Embryonic facial prominence (tissue), 1 donor: ENCODE results near the gene MTERF1.
A peak's percentile ranks its signal among the peaks of the same experiment; 100 is the strongest.
"Not testable (repeated sequence)": the region's sequence is repeated elsewhere in the genome, so short reads cannot be mapped to it uniquely, and the experiment has no call there.

Experiments used
- DNase-seq: peaks from one replicate; pipeline ENCODE4 v3.0.0-alpha.2; 2016; ENCODE audit errors: extremely low spot score

MTERF1 gene

DNA sequence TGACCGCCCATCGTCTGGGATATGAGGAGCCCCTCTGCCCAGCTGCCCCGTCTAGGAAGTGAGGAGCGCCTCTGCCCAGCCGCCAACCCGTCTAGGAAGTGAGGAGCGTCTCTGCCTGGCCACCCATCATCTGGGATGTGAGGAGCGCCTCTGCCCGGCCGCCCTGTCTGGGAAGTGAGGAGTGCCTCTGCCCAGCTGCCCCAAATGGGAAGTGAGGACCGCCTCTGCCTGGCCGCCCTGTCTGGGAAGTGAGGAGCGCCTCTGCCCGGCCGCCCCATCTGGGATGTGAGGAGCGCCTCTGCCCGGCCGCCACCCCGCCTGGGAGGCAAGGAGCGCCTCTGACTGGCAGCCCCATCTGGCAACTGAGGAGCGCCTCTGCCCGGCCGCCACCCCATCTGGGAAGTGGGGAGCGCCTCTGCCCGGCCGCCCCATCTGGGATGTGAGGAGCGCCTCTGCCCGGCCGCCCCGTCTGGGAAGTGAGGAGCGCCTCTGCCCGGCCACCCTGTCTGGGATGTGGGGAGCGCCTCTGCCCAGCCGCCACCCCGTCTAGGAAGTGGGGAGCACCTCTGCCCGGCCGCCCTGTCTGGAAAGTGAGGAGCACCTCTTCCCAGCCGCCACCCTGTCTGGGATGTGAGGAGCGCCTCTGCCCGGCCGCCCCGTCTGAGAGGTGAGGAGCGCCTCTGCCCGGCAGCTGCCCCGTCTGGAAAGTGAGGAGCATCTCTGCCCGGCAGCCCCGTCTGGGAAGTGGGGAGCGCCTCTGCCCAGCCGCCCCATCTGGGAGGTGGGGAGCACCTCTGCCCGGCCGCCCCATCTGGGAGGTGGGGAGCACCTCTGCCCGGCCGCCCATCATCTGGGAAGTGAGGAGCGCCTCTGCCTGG, 7.1 kb upstream of the MTERF1 start:
- DNase-seq, result not testable (repeated sequence)

DNA sequence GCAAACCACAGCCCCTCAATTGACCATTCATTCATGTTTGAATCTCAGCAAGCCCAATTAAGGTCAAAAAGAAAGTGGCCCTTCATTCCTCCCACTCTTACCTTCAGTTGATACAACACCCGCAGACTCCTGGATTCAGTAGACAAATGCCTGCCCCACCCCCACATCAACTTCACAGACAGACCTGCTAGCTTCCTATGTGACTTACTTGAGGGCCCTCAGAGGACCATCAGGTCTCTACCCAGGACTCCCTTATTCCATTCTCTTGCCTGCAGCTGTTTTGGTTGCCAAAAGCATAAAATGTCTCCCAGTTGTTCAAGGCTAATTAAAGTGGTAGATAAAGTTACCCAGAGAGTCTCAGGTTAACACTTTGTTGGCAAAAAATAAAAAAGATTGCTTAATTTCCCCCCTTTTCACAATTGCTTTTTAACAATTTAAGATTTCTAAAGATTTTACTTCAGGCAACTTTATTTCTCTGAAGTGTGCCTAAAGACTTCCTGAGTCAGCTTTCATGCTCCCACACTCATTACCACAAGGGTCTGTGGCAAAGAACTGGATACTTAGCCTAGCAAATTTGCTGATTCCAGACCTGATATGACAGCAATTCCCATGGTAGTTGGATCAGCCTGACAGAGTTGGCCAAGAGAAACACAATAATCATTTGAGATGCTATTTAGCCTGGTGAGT, 3.3 kb upstream of the MTERF1 start:
- no peak for DNase-seq

DNA sequence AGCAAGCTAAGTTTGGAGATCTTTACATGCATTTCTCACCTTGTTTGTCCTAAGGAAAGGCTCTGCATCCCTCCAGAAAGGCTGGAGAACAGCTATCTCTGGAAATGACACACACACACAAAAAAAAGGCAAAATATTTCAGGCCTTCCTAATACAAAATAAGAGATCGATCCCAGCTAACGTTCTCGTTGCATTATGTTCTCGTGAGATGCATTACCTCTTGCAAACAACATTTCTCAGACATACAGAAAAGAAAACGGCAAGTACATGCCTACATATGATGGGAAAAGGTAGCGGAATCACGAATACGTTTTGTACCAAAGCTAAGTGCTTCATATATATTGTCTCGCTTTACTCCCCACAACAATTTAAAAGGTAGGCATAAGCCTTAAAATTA, 488 bp downstream of the MTERF1 start:
- DNase-seq, result no peak

DNA sequence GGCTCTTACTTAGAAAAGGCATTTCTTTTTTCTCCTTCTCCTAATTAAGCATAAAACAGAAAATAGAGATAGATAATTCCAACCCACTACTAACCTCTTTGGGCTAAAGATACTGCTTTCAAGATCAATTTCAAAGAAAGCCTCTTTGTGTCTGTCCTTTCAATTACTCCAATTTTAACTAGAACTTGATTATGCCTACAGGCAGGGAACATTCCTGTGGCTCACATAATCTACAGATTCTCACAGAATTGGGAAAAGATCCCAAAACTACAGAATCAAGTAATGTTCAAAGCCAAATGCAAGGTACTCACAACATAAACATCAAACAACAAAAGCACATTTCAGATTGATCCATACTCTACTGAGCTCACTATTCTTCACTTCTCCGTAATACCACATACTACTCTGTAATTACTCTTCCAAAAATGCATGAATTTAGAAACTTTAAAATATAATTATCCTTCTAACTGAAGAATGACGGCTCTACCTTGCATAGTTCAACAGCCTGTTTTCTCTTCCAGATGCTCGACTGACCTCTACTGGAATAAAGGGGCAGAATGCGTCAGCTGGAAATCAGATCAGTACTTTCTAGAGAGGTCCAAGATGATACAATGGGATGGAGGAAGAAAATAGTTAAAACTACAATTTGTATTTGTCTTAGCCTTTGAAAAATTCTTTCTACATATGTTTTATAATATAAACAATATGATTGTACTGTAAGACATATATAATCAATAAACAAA, 3.9 kb downstream of the MTERF1 start:
- peak; percentile 28 for DNase-seq

DNA sequence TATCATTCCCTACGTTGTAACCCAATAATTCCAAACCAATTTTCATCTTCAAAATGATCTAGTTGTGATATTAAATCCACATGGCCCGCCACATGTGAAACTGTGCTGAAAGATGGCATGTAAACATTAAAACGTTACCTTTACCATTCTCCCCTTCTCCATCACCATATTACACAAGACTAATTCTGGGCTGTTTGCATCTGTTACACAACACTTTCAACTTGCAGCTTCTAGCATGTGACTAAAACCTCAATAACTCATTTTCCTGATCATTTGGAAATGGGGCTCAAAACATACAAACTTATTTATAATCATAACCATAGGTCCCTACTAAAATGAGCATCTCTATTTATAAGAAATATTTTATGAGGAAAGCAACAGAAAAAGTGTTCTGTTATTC, 4.7 kb downstream of the MTERF1 start:
- DNase-seq, result no peak

DNA sequence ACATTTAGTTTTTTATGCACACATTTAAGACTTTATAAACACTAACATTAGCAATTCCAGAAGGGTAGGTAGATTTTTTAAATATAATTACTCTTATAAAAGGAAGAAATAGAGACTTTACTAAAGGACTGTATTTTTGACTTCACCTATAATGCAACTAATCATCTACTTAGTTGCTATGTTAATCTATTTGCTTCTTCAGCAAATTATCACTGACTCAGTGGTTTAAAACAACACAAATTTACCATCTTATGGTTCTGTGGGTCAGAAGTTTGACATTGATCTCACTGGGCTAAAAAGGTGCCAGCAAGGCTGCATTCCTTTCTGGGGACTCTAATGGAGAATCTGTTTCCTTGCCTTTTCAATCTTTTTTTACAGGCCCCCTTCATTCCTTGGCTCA, 7.6 kb downstream of the MTERF1 start:
- no peak for DNase-seq

DNA sequence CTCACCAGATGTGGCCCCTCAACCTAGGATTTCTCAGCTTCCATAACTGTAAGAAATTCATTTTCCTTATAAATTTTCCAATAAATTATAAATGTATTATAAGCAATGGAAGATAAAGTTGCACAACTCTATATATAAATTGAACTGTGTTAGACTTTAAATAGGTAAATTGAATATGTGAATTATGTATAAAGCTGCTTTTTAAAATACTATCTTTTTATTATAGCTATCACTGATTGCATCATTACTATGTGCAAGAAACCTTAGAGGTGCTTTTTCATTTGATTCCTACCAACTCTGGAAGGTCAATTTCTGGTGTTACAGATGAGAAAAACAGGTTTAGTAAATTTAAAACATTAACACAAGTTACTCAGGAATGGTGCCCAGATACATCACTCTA, 8.4 kb downstream of the MTERF1 start:
- DNase-seq, result no peak

DNA sequence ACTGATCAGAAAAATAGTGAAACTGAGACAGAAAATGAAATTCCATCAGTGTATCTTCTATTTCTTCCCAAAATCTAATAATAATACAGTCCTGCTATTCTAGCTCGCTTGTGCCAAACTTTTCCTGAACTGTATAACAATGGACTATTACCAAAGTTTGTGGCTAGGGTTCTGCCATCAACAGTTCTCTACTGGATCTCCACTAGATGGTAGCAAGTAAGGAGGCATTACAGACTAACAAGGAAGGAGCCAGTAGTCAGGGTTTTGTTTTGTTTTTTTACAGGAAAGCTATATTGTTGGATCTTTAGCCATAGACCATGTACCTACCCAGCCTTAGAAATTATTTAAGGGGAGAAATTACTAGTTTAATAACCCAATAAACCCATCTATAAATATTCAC, 10.8 kb downstream of the MTERF1 start:
- no peak for DNase-seq

DNA sequence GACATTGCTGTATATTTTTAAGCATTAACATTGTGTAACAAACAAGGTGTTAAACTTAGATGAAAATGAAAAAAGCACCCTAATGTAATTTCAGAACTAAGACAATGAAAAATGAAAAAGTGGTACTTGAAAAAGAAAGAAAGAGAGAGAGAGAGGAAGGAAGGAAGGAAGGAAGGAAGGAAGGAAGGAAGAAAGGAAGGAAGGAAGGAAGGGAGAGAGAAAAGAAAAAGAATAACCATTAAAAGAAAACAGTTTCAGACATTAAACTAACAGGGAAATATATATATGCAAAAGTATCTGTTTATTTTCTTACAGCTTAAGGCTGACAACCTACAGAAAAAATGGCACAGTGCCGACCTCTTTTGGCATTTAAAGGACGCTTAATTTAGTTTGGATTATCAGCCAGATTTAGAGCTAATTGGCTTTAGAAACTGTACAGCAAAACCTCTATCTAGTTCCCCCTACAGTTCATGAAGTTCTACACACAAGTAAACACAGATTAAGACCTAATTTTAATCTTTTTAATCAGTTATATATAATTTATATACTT, 13.8 kb downstream of the MTERF1 start:
- DNase-seq, result no peak

DNA sequence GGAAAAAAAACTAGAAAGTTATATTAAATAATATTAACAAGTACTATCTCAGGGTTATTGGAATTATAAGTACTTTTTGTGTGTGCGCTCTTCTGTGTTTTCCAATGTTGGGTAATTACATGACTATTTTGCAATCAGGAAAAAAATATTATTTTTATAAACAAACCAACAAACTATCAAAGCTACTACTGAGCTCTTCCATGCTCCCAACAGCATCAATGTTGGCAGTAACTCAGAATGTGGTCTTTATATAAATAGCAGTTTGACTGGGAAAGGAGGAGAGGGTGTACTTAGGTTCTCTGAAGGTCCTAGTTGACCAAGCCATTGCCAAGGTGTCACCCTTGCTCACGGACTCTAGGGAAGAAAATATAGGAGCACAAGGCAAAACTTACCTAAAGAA, 15.0 kb downstream of the MTERF1 start:
- DNase-seq, result no peak

DNA sequence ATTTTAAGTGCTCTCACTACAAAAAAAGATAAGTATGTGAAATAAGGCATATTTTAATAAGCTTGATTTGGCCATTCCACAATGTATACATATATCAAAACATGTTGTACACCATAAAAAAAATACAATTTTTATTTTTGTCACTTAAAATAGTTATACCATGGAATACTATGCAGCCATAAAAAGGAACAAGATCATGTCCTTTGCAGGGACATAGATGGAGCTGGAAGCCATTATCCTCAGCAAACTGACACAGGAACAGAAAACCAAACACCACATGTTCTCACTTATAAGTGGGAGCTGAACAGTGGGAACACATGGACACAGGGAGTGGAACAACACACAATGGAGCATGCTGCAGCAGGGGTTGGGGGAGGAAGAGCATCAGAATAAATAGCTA, 15.9 kb downstream of the MTERF1 start:
- not testable (repeated sequence) for DNase-seq

DNA sequence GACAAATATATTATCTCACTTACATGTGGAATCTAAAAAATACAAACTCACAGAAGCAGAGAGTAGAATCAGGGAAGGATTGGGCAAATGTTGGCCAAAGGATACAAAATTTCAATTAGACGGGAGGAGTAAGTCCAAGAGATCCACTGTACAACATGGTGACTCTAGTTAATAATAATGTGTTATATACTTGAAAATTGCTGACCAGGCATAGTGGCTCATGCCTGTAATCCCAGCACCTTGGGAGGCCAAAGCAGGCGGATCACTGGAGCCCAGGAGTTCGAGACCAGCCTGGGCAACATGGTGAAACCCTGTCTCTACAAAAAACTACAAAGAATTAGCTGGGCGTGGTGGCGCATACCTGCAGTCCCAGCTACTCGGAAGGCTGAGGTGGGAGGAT, 16.4 kb downstream of the MTERF1 start:
- no peak for DNase-seq

DNA sequence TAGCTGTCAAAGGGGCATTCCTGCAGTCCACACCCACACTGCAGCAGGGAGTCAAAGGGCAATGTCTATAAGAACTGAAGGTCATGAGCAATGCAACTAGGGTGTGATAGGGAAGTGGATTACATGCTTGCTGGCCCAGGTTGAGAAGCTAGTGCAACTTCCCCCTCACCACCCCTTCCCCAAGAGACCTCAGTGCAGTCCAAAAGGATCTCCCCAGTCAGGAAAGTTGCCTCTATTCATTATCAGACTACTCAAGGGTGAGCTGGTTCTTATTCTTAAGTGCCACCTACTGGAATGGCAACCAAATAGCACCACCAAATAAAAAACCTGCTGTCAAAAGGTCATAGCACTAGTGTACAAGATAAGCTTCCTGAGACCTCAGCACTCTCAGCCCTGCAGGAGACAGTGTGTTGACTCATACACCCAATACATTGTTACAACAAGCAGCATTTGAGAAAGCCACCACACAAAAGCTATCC, 28.2 kb downstream of the MTERF1 start:
- DNase-seq, result no peak

DNA sequence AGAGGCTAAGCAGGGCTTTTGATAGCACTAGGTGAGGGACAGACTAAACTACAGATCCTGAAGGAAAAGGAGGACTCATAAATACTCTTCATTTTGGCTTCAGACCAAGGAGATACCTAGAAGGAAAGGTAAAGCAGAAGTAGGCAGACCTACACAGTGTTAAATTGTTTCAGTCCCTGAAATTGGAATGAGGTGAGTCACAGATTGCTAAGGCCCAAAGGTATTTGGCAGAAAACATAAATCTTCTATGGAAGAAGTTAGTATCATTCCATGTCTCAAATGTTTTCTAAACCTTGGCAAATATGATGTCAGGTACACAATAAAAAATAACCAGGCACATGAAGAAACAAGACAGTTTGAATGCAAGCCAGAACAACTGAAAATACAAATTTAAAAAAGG, 30.0 kb downstream of the MTERF1 start:
- DNase-seq, result no peak

DNA sequence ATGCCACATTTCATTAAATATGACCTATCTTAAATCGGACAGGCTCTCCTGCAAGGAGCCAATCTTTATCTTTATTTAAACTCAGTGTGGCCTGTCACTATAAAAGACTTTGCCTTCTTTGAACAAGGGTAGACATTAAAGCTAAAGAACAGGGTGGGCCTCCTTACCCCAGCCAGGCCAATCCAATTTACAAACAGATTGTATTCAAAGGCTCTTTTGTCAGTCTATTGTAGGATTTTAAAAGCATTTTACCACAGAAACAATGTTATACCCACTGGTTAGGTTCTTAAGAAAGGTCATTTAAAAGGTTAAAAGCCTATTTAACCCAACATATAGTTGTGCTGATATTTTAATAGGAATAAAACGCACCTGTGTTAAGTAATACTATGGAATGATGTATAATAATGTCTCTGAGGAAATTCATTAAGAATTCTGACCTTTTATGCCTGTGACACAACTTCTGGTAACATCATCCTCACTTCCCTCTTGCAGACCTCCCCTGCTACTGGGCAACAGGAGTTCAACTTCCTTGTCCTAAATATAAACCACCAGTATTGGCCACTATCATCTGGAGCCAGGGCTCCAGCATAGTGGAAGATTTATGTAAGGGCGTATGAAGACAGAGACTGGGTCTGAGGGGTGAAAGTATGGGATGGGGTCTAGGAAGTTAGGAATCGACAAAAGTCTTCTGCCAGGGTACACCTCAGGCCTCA, 32.5 kb downstream of the MTERF1 start:
- no peak for DNase-seq

DNA sequence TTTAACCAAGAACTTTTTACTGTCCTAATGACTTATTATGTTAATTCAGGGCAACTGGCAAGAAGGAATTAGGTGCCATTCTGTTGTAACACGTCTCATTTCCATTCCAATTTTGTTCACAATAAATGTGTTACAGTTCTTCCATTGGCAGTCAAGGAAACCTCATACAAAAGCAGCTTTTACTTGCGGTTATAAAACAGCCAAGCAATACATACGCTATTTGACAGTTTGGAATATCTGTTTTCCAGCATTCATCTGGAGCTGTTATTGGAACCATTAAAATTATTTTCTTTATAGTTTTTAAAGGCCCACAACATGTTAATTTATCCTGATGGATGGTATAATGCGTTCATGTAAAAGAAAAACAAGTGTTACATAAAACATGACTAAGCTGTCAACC, 33.3 kb downstream of the MTERF1 start:
- DNase-seq, result no peak

DNA sequence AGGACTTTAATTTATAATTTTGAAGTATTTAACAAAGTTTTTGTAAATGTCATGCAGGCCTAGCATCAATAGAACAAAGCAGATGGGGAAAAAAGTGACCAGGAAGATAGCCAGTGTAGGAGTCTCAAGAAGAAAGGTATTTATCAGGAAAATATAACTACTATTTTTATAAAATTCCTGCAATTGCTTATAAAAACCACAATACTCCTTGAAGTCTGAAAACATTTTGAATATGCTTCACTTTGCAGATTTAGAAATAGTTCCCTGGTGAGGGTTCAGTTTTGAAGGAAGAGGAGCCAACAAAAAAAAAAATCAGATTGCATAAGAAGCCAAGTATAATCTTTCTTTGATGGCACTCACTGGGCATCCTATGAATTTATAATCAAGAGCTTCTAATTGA, 34.1 kb downstream of the MTERF1 start:
- DNase-seq, result no peak

DNA sequence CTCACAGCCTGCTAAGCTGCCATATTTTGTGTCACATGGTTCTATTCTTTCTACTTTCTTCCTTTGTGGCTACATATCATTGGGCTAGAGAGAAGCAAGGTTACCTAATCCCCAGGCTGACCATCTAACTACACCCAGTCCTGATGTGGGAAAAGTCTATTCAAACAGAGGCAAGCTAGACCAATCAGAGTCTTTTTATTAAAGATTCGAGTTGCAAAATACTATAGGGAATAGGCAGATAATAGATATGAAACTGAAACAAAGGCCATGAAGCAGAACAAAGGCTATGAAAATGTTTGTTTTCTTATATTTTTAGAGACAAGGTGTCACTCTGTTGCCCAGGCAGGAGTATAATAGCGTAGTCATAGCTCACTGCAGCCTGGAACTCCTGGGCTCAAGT, 36.7 kb downstream of the MTERF1 start:
- no peak for DNase-seq

DNA sequence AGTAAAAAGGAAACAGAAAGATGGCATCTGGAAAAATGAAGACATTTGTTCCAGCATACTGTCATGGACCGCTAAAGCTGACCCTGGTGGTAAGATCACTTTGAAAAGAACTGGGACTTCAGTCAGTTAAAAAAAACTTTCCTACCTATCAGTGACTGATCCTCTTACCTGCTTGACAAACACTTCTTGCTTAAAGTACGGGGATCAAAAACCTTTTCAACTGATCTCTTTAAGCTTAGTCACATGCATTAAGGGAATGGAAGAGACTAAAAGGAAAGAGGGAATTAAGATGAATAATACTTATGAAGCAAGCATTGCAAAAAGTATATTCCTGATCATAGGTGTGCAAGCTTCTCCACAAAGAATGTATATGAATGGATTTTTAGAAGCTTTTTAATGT, 42.1 kb downstream of the MTERF1 start:
- DNase-seq, result no peak

DNA sequence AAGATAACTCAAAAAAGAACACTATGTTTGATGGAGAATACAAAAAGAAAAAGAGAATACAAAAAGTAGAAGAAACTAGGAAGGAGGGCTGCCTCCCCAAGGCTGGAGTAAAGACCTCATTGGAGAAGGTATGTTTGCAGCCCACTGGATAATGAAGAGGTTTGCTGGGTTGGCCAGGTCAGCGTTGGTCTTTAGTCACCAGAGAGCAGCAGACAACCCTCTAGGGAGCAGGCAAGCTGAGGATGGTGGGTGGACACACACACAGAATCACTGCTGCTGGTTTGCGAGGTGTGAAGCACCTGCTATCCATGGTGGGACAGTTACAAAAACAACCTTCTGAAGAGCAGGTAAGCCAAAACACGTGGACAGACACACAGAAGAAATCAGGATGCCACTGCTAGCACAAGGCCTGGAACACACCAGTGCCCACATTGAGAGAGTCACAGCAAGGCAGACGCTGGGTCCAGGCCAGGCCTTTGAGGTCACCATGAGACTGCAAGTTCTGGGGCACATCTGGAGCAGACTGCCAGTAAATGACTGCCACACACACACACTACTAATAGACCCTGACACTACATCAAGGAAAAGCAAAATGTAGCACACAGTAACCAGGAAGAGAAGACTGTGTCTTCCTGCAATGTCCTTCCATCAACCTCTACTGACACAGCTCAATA, 43.0 kb downstream of the MTERF1 start:
- no peak for DNase-seq

DNA sequence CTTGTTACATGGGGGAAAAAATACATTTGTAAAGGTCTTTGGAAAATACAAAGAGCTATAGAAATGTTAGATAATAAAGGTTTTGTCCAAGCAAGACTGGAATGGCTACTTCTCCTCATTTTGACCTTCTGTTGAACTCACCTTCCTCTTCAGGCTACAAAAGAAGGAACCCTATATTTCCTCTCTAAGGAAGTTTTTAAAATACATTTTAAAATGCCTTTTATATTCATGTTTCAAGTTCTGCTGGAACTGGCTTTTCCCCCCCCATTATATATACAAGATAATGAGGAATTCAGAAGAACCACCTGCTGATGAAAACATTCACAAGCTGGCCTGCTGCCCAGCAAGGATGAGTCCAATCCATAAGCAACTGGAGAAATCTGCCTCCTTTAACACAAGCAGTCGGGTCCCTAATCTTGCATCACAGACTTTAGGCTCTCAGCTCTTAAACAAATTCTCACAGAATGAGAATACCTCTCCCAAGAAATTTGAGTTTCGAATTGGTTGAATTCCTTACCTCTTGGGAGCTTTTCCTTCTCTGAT, 44.6 kb downstream of the MTERF1 start:
- no peak for DNase-seq
